OCI-LY3 (cell line): Measurements from ENCODE around the gene DNM3.
A peak's percentile ranks its signal among the peaks of the same experiment; 100 is the strongest.

ENCODE experiments used
- H2AFZ ChIP-seq: fragments of 200-600, 300-600 bp; shearing (Covaris generic); 2 replicates; pipeline ENCODE4 v1.6.0; 2014; ENCODE audit warnings: antibody characterized with exemption, low read depth, low read length
- H3K27ac ChIP-seq: fragments of 200-600, 300-600 bp; sonication (generic); 2 replicates; pipeline ENCODE4 v1.5.1; 2014; ENCODE audit warnings: mild to moderate bottlenecking, low read length, moderate library complexity, mixed read lengths
- H3K27me3 ChIP-seq: fragments of 200-600, 300-600 bp; sonication (generic); 2 replicates; pipeline ENCODE4 v1.6.1; 2014; ENCODE audit warnings: low read depth, low read length, mixed read lengths
- H3K36me3 ChIP-seq: fragments of 200-600, 300-600 bp; sonication (generic); replicated peaks from 2 replicates; pipeline ENCODE3; 2014; ENCODE audit warnings: low read depth, low read length, mixed read lengths
- H3K4me1 ChIP-seq: fragments of 300-600, 200-600 bp; sonication (generic); 2 replicates; pipeline ENCODE4 v1.6.1; 2014; ENCODE audit warnings: low read length, mixed read lengths
- H3K4me2 ChIP-seq: fragments of 200-600, 300-600 bp; sonication (generic); 2 replicates; pipeline ENCODE4 v1.6.1; 2014; ENCODE audit warnings: low read length, mixed read lengths
- H3K4me3 ChIP-seq: fragments of 300-600, 200-600 bp; sonication (generic); 2 replicates; pipeline ENCODE4 v1.5.1; 2014; ENCODE audit warnings: antibody characterized with exemption, mild to moderate bottlenecking, low read length, moderate library complexity
- H3K79me2 ChIP-seq: fragments of 300-600, 200-600 bp; shearing (Covaris generic); 2 replicates; pipeline ENCODE4 v1.6.1; 2014; ENCODE audit warnings: mild to moderate bottlenecking, low read length, mixed read lengths
- H3K9ac ChIP-seq: fragments of 300-600, 200-600 bp; shearing (Covaris generic); 2 replicates; pipeline ENCODE4 v1.6.0; 2014; ENCODE audit warnings: mild to moderate bottlenecking, low read length, moderate library complexity
- H3K9me3 ChIP-seq: fragments of 200-600, 300-600 bp; shearing (Covaris generic); 2 replicates; pipeline ENCODE4 v1.6.1; 2014; ENCODE audit warnings: low read length, mixed read lengths; ENCODE audit not compliant: insufficient read depth
- H4K20me1 ChIP-seq: fragments of 200-600, 300-600 bp; sonication (generic); 2 replicates; pipeline ENCODE4 v1.6.1; 2016; ENCODE audit warnings: low read length, mixed read lengths; ENCODE audit not compliant: insufficient read depth
- CTCF ChIP-seq: fragments of 200-600, 300-600 bp; sonication (generic); IDR thresholded peaks from 2 replicates; pipeline ENCODE4 v1.5.1; 2014; ENCODE audit warnings: antibody characterized with exemption, low read length, low read depth
- EZH2phosphoT487 ChIP-seq: fragments of 200-600 bp; shearing (Covaris generic); IDR thresholded peaks from 2 replicates; pipeline ENCODE4 v1.6.1; 2018; ENCODE audit warnings: antibody characterized with exemption, mixed run types, low read depth

DNM3 gene

GRCh38 chr1:172351346-172351745, 510.0 kb downstream of the DNM3 start:
- no peak overlapping the region for H3K9ac ChIP-seq

GRCh38 chr1:172351754-172352161, 510.5 kb downstream of the DNM3 start:
- Histone ChIP-seq H4K20me1 (no peaks in the 10 kb centered on the region), H3K4me2 (no peak overlapping the region), H3K4me1 (peaks cover 47% of the 10 kb centered on the region), H2AFZ (no peak overlapping the region), H3K27ac (no peak overlapping the region), H3K9me3 (peaks cover 18% of the 10 kb centered on the region; the same call in 1 of the 2 replicates), H3K79me2 (no peaks in the 10 kb centered on the region), H3K9ac (no peak overlapping the region), H3K36me3 (peaks cover 27% of the 10 kb centered on the region), H3K4me3 (no peak overlapping the region), H3K27me3 (no peaks in the 10 kb centered on the region)
- no peak for TF ChIP-seq EZH2phosphoT487
- TF ChIP-seq CTCF, result no peak

More at GRCh38 chr1:172351346-172351745, 510.0 kb downstream of the DNM3 start:
- Histone ChIP-seq H2AFZ (no peak overlapping the region), H3K27ac (no peak overlapping the region), H3K4me2 (no peak overlapping the region), H3K36me3 (peaks cover 31% of the 10 kb centered on the region), H3K4me3 (no peak overlapping the region), H3K9me3 (peaks cover 22% of the 10 kb centered on the region; the same call in 1 of the 2 replicates), H4K20me1 (no peaks in the 10 kb centered on the region), H3K4me1 (peaks cover 47% of the 10 kb centered on the region), H3K27me3 (no peaks in the 10 kb centered on the region), H3K79me2 (no peaks in the 10 kb centered on the region)
- TF ChIP-seq EZH2phosphoT487 (no peak), CTCF (no peak)

GRCh38 chr1:172352435-172352834, 511.1 kb downstream of the DNM3 start:
- Histone ChIP-seq H3K27me3 (no peaks in the 10 kb centered on the region), H3K79me2 (no peaks in the 10 kb centered on the region), H2AFZ (no peak overlapping the region), H3K4me1 (peaks cover 51% of the 10 kb centered on the region), H3K9me3 (peaks cover 11% of the 10 kb centered on the region; the same call in 1 of the 2 replicates), H3K4me2 (no peak overlapping the region), H4K20me1 (no peaks in the 10 kb centered on the region), H3K9ac (no peak overlapping the region), H3K4me3 (no peak overlapping the region), H3K36me3 (peaks cover 21% of the 10 kb centered on the region), H3K27ac (no peak overlapping the region)
- TF ChIP-seq EZH2phosphoT487, result no peak
- no peak for TF ChIP-seq CTCF

GRCh38 chr1:172354291-172355274, 513.3 kb downstream of the DNM3 start:
- no peak for TF ChIP-seq EZH2phosphoT487
- no peak for TF ChIP-seq CTCF
- H3K4me3 ChIP-seq, result peak overlapping the region; percentile 42
- H3K36me3 ChIP-seq, result peaks cover 6% of the 10 kb centered on the region
- H3K79me2 ChIP-seq, result no peaks in the 10 kb centered on the region
- H3K9me3 ChIP-seq, result no peaks in the 10 kb centered on the region
- H3K27me3 ChIP-seq, result no peaks in the 10 kb centered on the region
- H3K4me1 ChIP-seq, result peaks cover 73% of the 10 kb centered on the region
- no peaks in the 10 kb centered on the region for H4K20me1 ChIP-seq
- H3K4me2 ChIP-seq, result peak overlapping the region; percentile 65
- peak overlapping the region; percentile 22 for H2AFZ ChIP-seq
- peak overlapping the region; percentile 94 for H3K27ac ChIP-seq
- peak overlapping the region; percentile 64 for H3K9ac ChIP-seq
